ENCODE data around the gene METTL21A. TPM values are rescaled to one million over a fixed set of nuclear protein-coding genes. Genes with fewer than 3 reads are reported as not detected.

The METTL21A gene
- total and polyA plus RNA-seq, 9 of the 15 experiments (the other 6 are each of a cell fraction or from before 2014, with no cell fraction given), result 9.1 to 46.5 (median 37.4) TPM

DNA sequence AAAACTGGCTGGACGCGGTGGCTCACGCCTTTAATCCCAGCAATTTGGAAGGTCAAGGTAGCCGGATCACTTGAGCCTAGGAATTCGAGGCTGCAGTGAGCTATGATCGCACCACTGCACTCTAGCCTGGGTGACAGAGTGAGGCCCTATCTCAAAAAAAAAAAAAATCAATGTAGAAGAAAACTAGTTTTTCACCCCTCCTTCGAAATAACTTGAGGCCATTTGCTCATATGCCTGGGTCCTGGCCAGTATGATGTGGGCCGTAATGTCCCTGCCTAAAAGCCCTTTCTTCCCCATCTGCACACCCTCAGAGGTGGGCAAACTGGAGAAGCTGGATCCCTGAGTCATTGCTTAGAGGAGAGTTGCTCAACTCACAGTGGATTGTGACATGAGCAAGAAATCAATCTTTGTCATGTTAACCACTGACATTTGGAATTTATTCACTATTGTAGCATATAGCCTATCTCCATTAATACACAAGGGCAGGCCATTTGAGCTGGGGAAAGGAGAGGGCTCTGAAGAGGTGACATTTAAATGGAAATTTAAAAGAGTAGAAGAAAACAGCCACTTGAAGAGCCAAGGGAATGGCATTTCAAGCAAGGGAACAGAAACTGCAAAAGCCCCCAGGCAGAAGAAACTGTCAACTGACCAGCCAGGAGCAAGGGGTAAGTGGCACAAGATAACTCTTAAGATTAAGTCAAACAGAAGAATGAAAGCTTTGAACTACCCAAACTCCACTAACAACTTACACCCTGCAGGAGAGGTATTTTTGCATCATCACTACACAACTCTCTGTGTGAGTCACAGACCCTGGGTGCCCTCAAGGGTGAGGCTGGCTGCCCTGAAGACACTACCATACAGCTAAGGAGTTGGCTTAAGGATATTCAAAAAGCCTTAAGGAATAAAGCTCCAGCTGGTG, 7.6 kb upstream of the METTL21A start (continued):
- TF ChIP-seq, protein P1, sequence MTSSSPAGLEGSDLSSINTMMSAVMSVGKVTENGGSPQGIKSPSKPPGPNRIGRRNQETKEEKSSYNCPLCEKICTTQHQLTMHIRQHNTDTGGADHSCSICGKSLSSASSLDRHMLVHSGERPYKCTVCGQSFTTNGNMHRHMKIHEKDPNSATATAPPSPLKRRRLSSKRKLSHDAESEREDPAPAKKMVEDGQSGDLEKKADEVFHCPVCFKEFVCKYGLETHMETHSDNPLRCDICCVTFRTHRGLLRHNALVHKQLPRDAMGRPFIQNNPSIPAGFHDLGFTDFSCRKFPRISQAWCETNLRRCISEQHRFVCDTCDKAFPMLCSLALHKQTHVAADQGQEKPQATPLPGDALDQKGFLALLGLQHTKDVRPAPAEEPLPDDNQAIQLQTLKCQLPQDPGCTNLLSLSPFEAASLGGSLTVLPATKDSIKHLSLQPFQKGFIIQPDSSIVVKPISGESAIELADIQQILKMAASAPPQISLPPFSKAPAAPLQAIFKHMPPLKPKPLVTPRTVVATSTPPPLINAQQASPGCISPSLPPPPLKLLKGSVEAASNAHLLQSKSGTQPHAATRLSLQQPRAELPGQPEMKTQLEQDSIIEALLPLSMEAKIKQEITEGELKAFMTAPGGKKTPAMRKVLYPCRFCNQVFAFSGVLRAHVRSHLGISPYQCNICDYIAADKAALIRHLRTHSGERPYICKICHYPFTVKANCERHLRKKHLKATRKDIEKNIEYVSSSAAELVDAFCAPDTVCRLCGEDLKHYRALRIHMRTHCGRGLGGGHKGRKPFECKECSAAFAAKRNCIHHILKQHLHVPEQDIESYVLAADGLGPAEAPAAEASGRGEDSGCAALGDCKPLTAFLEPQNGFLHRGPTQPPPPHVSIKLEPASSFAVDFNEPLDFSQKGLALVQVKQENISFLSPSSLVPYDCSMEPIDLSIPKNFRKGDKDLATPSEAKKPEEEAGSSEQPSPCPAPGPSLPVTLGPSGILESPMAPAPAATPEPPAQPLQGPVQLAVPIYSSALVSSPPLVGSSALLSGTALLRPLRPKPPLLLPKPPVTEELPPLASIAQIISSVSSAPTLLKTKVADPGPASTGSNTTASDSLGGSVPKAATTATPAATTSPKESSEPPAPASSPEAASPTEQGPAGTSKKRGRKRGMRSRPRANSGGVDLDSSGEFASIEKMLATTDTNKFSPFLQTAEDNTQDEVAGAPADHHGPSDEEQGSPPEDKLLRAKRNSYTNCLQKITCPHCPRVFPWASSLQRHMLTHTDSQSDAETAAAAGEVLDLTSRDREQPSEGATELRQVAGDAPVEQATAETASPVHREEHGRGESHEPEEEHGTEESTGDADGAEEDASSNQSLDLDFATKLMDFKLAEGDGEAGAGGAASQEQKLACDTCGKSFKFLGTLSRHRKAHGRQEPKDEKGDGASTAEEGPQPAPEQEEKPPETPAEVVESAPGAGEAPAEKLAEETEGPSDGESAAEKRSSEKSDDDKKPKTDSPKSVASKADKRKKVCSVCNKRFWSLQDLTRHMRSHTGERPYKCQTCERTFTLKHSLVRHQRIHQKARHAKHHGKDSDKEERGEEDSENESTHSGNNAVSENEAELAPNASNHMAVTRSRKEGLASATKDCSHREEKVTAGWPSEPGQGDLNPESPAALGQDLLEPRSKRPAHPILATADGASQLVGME (CRISPR knock-in tag; IDR thresholded peaks at IDR 0.05), result no peak
- TF ChIP-seq SMARCA4 (IDR thresholded peaks at IDR 0.05) (peak; percentile 59; the same call in 1 of the 2 replicates), NCOA6 (IDR thresholded peaks at IDR 0.05) (no peak), ZNF239 (CRISPR knock-in tag; IDR thresholded peaks at IDR 0.05) (no peak)
- TF ChIP-seq, protein P2, sequence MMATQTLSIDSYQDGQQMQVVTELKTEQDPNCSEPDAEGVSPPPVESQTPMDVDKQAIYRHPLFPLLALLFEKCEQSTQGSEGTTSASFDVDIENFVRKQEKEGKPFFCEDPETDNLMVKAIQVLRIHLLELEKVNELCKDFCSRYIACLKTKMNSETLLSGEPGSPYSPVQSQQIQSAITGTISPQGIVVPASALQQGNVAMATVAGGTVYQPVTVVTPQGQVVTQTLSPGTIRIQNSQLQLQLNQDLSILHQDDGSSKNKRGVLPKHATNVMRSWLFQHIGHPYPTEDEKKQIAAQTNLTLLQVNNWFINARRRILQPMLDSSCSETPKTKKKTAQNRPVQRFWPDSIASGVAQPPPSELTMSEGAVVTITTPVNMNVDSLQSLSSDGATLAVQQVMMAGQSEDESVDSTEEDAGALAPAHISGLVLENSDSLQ (IDR thresholded peaks at IDR 0.05), result peak; percentile 95

All from K562 (cell line).